HL-60 (cell line): ENCODE results near the gene ALX3.

Experiments used
- DNase-seq, 2 experiments: peaks; one replicate each; pipeline ENCODE4 v3.0.0-alpha.2; 2010 to 2020; ENCODE audit warnings: low read depth in 1 of 2, low spot score in 1 of 2
- H3K27ac ChIP-seq: fragments of 250-450 bp; sonication (Bioruptor Pico); replicated peaks from 2 replicates; pipeline ENCODE4 v1.5.1; 2020; ENCODE audit warnings: mild to moderate bottlenecking, moderate library complexity
- H3K27me3 ChIP-seq: fragments of 250-450 bp; sonication (Bioruptor Pico); 2 replicates; pipeline ENCODE4 v1.5.1; 2021; ENCODE audit warnings: mild to moderate bottlenecking, moderate library complexity; ENCODE audit not compliant: insufficient read depth, poor library complexity, severe bottlenecking
- H3K4me3 ChIP-seq: replicated peaks from 2 replicates; pipeline ENCODE4 v1.5.1; 2011; ENCODE audit warnings: mild to moderate bottlenecking, control low read depth, low read length; ENCODE audit not compliant: insufficient read depth
- CTCF ChIP-seq: IDR thresholded peaks from one replicate; pipeline ENCODE4 v1.5.1; 2011; ENCODE audit warnings: low read length, control low read depth, inconsistent platforms; ENCODE audit not compliant: insufficient read depth
- GABPA ChIP-seq: IDR thresholded peaks from 2 replicates; pipeline ENCODE4 v1.6.1; 2012; ENCODE audit warnings: low read depth
- POLR2AphosphoS5 ChIP-seq: IDR thresholded peaks from 2 replicates; pipeline ENCODE4 v1.6.1; 2012; ENCODE audit warnings: low read depth
- REST ChIP-seq: IDR thresholded peaks from 2 replicates; pipeline ENCODE4 v1.6.1; 2012; ENCODE audit warnings: low read depth; ENCODE audit not compliant: insufficient replicate concordance
- SPI1 ChIP-seq: IDR thresholded peaks from 2 replicates; pipeline ENCODE4 v1.6.1; 2012; ENCODE audit warnings: low read depth, mild to moderate bottlenecking, borderline replicate concordance
- long read RNA-seq: library from polyadenylated mRNA; unstranded; transcript quantifications from one replicate; pipeline ENCODE4 v2.0.0, GENCODE V29; 2020

Gene ALX3
- long read RNA-seq = 0 reads

- Histone ChIP-seq H3K27ac (no peak within 1 kb of the TSS), H3K27me3 (peaks cover 70% of the 10 kb centered on the region), H3K4me3 (no peak within 1 kb of the TSS)
- no peak for DNase-seq
- TF ChIP-seq SPI1 = no peak
- TF ChIP-seq POLR2AphosphoS5 = no peak
- TF ChIP-seq CTCF = no peak
- TF ChIP-seq REST = no peak
- no peak for TF ChIP-seq GABPA
Observed at GRCh38 chr1:110070671-110071242, at the start of gene ALX3. ALX3 (minus strand) TSS chr1:110070672; CDS start chr1:110070612, 60 bp downstream.

- TF ChIP-seq SPI1 (no peak), POLR2AphosphoS5 (no peak), CTCF (no peak), REST (no peak), GABPA (no peak)
- H3K27ac ChIP-seq = no peak overlapping the region
- H3K27me3 ChIP-seq = peaks cover 8% of the 10 kb centered on the region
- DNase-seq = no peak
- no peak overlapping the region for H3K4me3 ChIP-seq
Observed at GRCh38 chr1:110119843-110120242, 49.4 kb upstream of the ALX3 start.

GRCh38 chr1:110118636-110119396 is 48.3 kb upstream of the ALX3 start:
- DNase-seq = no peak
- no peak overlapping the region for H3K27ac ChIP-seq

More at GRCh38 chr1:110118636-110119396, 48.3 kb upstream of the ALX3 start:
- Histone ChIP-seq H3K27me3 (peaks cover 8% of the 10 kb centered on the region), H3K4me3 (no peak overlapping the region)
- no peak for TF ChIP-seq POLR2AphosphoS5
- no peak for TF ChIP-seq CTCF
- no peak for TF ChIP-seq SPI1
- no peak for TF ChIP-seq REST
- no peak for TF ChIP-seq GABPA
